Measurements from ENCODE around the gene PHF20. TPM values are rescaled to one million over a fixed set of nuclear protein-coding genes. Genes with fewer than 3 reads are reported as not detected.

PHF20 gene
- total RNA-seq, 4 donors from 2014 or later: 42.0 to 55.9 (median 49.2) TPM

GRCh38 chr20:35766843-35767242 is 5.0 kb upstream of the PHF20 start:
- Histone ChIP-seq H3K27ac (peak overlapping the region in 3 of 4 donors; percentile 81 to 97 (median 94)), H3K4me1 (peaks cover 0 to 39% (median 34%) of the 10 kb centered on the region in 3 donors), H3K27me3 (no peaks in the 10 kb centered on the region), H3K36me3 (no peaks in the 10 kb centered on the region), H3K9me3 (no peaks in the 10 kb centered on the region), H3K4me3 (no peak overlapping the region)
- no peak for ATAC-seq
- TF ChIP-seq EP300 (IDR thresholded peaks at IDR 0.05) (no peak), POLR2AphosphoS5 (IDR thresholded peaks at IDR 0.05) (no peak), CTCF (IDR thresholded peaks at IDR 0.05) (no peak)
- 74 to 78% methylated on average over 4 of the region's 4 CpGs for WGBS, 2 donors (ENCODE audit: low coverage in 1 of 2)

GRCh38 chr20:35767683-35768481 is 3.9 kb upstream of the PHF20 start:
- H3K36me3 ChIP-seq: no peaks in the 10 kb centered on the region
- TF ChIP-seq EP300 (IDR thresholded peaks at IDR 0.05) (no peak), POLR2A (IDR thresholded peaks at IDR 0.05) (peak in 1 of 2 donors; percentile 20)
- no peak overlapping the region for H3K4me3 ChIP-seq
- no peak for ATAC-seq
- H3K27ac ChIP-seq: peak overlapping the region; percentile 71 to 97 (median 88)
- no peaks in the 10 kb centered on the region for H3K9me3 ChIP-seq
- no peaks in the 10 kb centered on the region for H3K27me3 ChIP-seq
- peaks cover 0 to 45% (median 34%) of the 10 kb centered on the region in 3 donors for H3K4me1 ChIP-seq
- WGBS, 2 donors (ENCODE audit: low coverage in 1 of 2): 27 to 74% methylated on average over 3 to 9 of the region's 12 CpGs

- H3K9me3 ChIP-seq: no peaks in the 10 kb centered on the region
- 23 to 40% methylated on average over 3 to 5 of the region's 5 CpGs for WGBS, 2 donors (ENCODE audit: low coverage in 1 of 2)
- H3K36me3 ChIP-seq: no peaks in the 10 kb centered on the region
- H3K27ac ChIP-seq: peak overlapping the region; percentile 71 to 97 (median 88)
- peak; percentile 82 for TF ChIP-seq POLR2AphosphoS5 (IDR thresholded peaks at IDR 0.05)
- peak; percentile 43 to 63 for TF ChIP-seq POLR2A (IDR thresholded peaks at IDR 0.05)
- TF ChIP-seq CTCF (IDR thresholded peaks at IDR 0.05): no peak
- no peak for TF ChIP-seq EP300 (IDR thresholded peaks at IDR 0.05)
- H3K4me3 ChIP-seq: no peak overlapping the region
- ATAC-seq: peak; percentile 69
- peaks cover 0 to 56% (median 42%) of the 10 kb centered on the region in 3 donors for H3K4me1 ChIP-seq
- no peaks in the 10 kb centered on the region for H3K27me3 ChIP-seq
Observed at GRCh38 chr20:35768731-35769664, 2.8 kb upstream of the PHF20 start.

- WGBS, 2 donors (ENCODE audit: low coverage in 1 of 2): 74 to 96% methylated on average over 4 to 8 of the region's 9 CpGs
- Histone ChIP-seq H3K27ac (peak overlapping the region; percentile 86 to 99 (median 96)), H3K27me3 (no peaks in the 10 kb centered on the region), H3K9me3 (no peaks in the 10 kb centered on the region), H3K4me3 (peak overlapping the region in 1 of 2 donors; percentile 74), H3K4me1 (peaks cover 0 to 63% (median 44%) of the 10 kb centered on the region in 3 donors), H3K36me3 (no peaks in the 10 kb centered on the region)
- ATAC-seq: no peak
- TF ChIP-seq POLR2AphosphoS5 (IDR thresholded peaks at IDR 0.05) (no peak), EP300 (IDR thresholded peaks at IDR 0.05) (no peak), CTCF (IDR thresholded peaks at IDR 0.05) (no peak), POLR2A (IDR thresholded peaks at IDR 0.05) (no peak)
Observed at GRCh38 chr20:35771367-35771688, 487 bp upstream of the PHF20 start.

- no peaks in the 10 kb centered on the region for H3K36me3 ChIP-seq
- H3K27ac ChIP-seq: peak overlapping the region; percentile 94 to 99 (median 96)
- WGBS, 2 donors (ENCODE audit: low coverage in 1 of 2): 6 to 21% methylated on average over 3 to 8 of the region's 8 CpGs
- peak overlapping the region; percentile 74 to 89 for H3K4me3 ChIP-seq
- H3K4me1 ChIP-seq: peaks cover 0 to 75% (median 46%) of the 10 kb centered on the region in 3 donors
- TF ChIP-seq CTCF (IDR thresholded peaks at IDR 0.05) (no peak), EP300 (IDR thresholded peaks at IDR 0.05) (no peak), POLR2A (IDR thresholded peaks at IDR 0.05) (no peak), POLR2AphosphoS5 (IDR thresholded peaks at IDR 0.05) (no peak)
- no peak for ATAC-seq
- no peaks in the 10 kb centered on the region for H3K9me3 ChIP-seq
- H3K27me3 ChIP-seq: no peaks in the 10 kb centered on the region
Observed at GRCh38 chr20:35772563-35773058, 796 bp downstream of the PHF20 start.

All from gastroesophageal sphincter (tissue), 4 donors.